HG03354 (cell line): ENCODE data around the gene MAGI2.

Experiments
- ATAC-seq: cut with Tn5 transposase; IDR thresholded peaks from one replicate; pipeline ENCODE4 v1.9.1; 2021; ENCODE audit warnings: mild to moderate bottlenecking; ENCODE audit not compliant: unreplicated experiment, poor library complexity, severe bottlenecking

Gene MAGI2

GRCh38 chr7:79453558-79454360, at the start of gene MAGI2:
MAGI2 (minus strand) TSS chr7:79453667; CDS start chr7:79453320, 347 bp downstream.
- ATAC-seq, result no peak

- ATAC-seq, result no peak
These were observed 48.7 kb upstream of the MAGI2 start for GRCh38 chr7:79502151-79502550.

GRCh38 chr7:79500759-79501158, 47.3 kb upstream of the MAGI2 start:
- no peak for ATAC-seq

GRCh38 chr7:79497728-79498127, 44.3 kb upstream of the MAGI2 start:
- ATAC-seq, result no peak

- no peak for ATAC-seq
These were observed 42.2 kb upstream of the MAGI2 start for GRCh38 chr7:79495544-79496272.

GRCh38 chr7:79494046-79494445, 40.6 kb upstream of the MAGI2 start:
- ATAC-seq, result no peak

GRCh38 chr7:79489371-79489770, 35.9 kb upstream of the MAGI2 start:
- no peak for ATAC-seq

GRCh38 chr7:79478386-79478785, 24.9 kb upstream of the MAGI2 start:
- ATAC-seq, result no peak

GRCh38 chr7:79475455-79475854, 22.0 kb upstream of the MAGI2 start:
- ATAC-seq, result no peak

GRCh38 chr7:79471699-79472098, 18.2 kb upstream of the MAGI2 start:
- no peak for ATAC-seq

GRCh38 chr7:79471283-79471682, 17.8 kb upstream of the MAGI2 start:
- ATAC-seq, result no peak

GRCh38 chr7:79465551-79465950, 12.1 kb upstream of the MAGI2 start:
- ATAC-seq, result no peak

GRCh38 chr7:79464051-79464450, 10.6 kb upstream of the MAGI2 start:
- no peak for ATAC-seq

GRCh38 chr7:79462390-79462789, 8.9 kb upstream of the MAGI2 start:
- no peak for ATAC-seq

- no peak for ATAC-seq
These were observed 8.2 kb upstream of the MAGI2 start for GRCh38 chr7:79461660-79462059.

GRCh38 chr7:79459381-79459780, 5.9 kb upstream of the MAGI2 start:
- no peak for ATAC-seq

- no peak for ATAC-seq
These were observed 5.3 kb upstream of the MAGI2 start for GRCh38 chr7:79458796-79459195.

GRCh38 chr7:79455173-79455790, 1.8 kb upstream of the MAGI2 start:
- ATAC-seq, result no peak

GRCh38 chr7:79454361-79454960, 994 bp upstream of the MAGI2 start:
- no peak for ATAC-seq

- no peak for ATAC-seq
These were observed 255 bp downstream of the MAGI2 start for GRCh38 chr7:79453266-79453557.
